ENCODE measurements around the gene ATP7A. TPM values are rescaled to one million over a fixed set of nuclear protein-coding genes. Genes with fewer than 3 reads are reported as not detected.

Gene ATP7A
- total RNA-seq, 1 experiment from 2014 or later, result 2.1 TPM

DNA sequence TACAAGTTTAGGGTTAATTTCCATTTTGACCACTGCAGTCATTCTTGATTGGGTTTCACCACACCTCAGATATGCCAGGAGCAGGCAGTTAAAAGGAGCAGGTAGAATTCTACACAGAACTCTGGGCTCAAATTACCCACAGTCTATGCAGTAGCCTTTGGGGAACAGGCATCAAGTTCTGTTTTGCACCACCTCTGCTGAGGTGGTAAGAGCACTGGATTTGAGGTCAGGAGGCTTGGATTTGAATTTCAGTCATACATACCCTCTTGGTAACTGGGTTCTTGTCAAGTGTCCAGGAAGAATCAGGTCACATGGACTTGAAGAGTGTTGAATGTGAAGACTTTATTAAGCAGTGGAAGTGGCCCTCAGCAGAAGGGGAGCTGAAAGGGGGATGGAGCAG lies 153.2 kb downstream of the ATP7A start:
- Histone ChIP-seq H2BK120ac (ENCODE audit: low read depth, low read length, poor library complexity, severe bottlenecking) (no peak overlapping the region), H3T11ph (ENCODE audit: low read length) (no peak overlapping the region), H2BK20ac (ENCODE audit: low read depth, low read length, poor library complexity, severe bottlenecking) (no peak overlapping the region), H3K79me2 (ENCODE audit: insufficient read depth, low read length) (no peaks in the 10 kb centered on the region), H2BK12ac (ENCODE audit: insufficient read length, low read depth, low read length) (no peak overlapping the region), H3K4me2 (ENCODE audit: insufficient read depth, insufficient read length, low read length) (no peak overlapping the region), H3K18ac (ENCODE audit: insufficient read length, low read depth, low read length) (no peak overlapping the region), H3K4ac (ENCODE audit: low read depth, low read length) (no peak overlapping the region), H3K23me2 (ENCODE audit: insufficient read length, low read depth, low read length, poor library complexity, severe bottlenecking) (no peaks in the 10 kb centered on the region), H4K5ac (ENCODE audit: insufficient read length, low read depth, low read length) (no peak overlapping the region), H2BK5ac (ENCODE audit: insufficient read length, low read length) (no peak overlapping the region), H2AFZ (ENCODE audit: low read length) (no peak overlapping the region), H3K27ac (ENCODE audit: insufficient read length, low read depth, low read length) (no peak overlapping the region), H4K8ac (replicated peaks; ENCODE audit: insufficient read length, low read depth, low read length) (no peak overlapping the region), H4K20me1 (ENCODE audit: control insufficient read depth, insufficient read depth, insufficient read length) (no peaks in the 10 kb centered on the region), H2AK5ac (ENCODE audit: insufficient read length, low read length) (no peak overlapping the region), H3K56ac (ENCODE audit: insufficient read length, low read depth, low read length) (no peak overlapping the region), H3K9me3 (ENCODE audit: control insufficient read depth, low read depth, low read length) (peaks cover 64% of the 10 kb centered on the region), H3K27me3 (ENCODE audit: insufficient read depth, low read length) (no peaks in the 10 kb centered on the region), H3K23ac (ENCODE audit: insufficient read length, low read depth, low read length) (no peak overlapping the region), H3K14ac (ENCODE audit: insufficient read depth, low read length) (no peak overlapping the region), H2BK15ac (ENCODE audit: low read depth, low read length) (no peak overlapping the region), H3K4me1 (ENCODE audit: insufficient read depth, low read length) (no peaks in the 10 kb centered on the region), H3K9ac (ENCODE audit: extremely low read depth, insufficient read length, low read length) (no peak overlapping the region), H4K91ac (ENCODE audit: insufficient read length, low read depth, low read length) (no peak overlapping the region), H3K79me1 (ENCODE audit: insufficient read depth, low read depth, low read length, poor library complexity, severe bottlenecking) (no peaks in the 10 kb centered on the region)
- no peaks in the 10 kb centered on the region for H3K4me1 Mint-ChIP-seq
- TF ChIP-seq, protein P1, sequence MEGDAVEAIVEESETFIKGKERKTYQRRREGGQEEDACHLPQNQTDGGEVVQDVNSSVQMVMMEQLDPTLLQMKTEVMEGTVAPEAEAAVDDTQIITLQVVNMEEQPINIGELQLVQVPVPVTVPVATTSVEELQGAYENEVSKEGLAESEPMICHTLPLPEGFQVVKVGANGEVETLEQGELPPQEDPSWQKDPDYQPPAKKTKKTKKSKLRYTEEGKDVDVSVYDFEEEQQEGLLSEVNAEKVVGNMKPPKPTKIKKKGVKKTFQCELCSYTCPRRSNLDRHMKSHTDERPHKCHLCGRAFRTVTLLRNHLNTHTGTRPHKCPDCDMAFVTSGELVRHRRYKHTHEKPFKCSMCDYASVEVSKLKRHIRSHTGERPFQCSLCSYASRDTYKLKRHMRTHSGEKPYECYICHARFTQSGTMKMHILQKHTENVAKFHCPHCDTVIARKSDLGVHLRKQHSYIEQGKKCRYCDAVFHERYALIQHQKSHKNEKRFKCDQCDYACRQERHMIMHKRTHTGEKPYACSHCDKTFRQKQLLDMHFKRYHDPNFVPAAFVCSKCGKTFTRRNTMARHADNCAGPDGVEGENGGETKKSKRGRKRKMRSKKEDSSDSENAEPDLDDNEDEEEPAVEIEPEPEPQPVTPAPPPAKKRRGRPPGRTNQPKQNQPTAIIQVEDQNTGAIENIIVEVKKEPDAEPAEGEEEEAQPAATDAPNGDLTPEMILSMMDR (conservative IDR thresholded peaks at IDR 0.05), result no peak
- no peak overlapping the region for H3K4me3 Mint-ChIP-seq
- H3K9me3 Mint-ChIP-seq, result peaks cover 68 to 72% of the 10 kb centered on the region in 2 experiments
- peaks cover 0 to 7% (median 0%) of the 10 kb centered on the region in 3 experiments; a peak in 4 of 7 replicates for H3K36me3 Mint-ChIP-seq (ENCODE audit: insufficient read depth in 1 of 3, low read depth in 3 of 3)
- peak overlapping the region in 1 of 3 experiments; percentile 70; a peak in 1 of 7 replicates for H3K27ac Mint-ChIP-seq
- DNase-seq, result no peak
- peaks cover 3% of the 10 kb centered on the region; the same call in 1 of the 2 replicates for H3K27me3 Mint-ChIP-seq (ENCODE audit: low read depth)
